Measurements from ENCODE around the gene RPS6KB2.

The RPS6KB2 gene

GRCh38 chr11:67428052-67429001 is at the start of gene RPS6KB2:
Gene RPS6KB2 (plus strand): TSS chr11:67428494. CDS start chr11:67428546, 52 bp downstream.
- DNase-seq, result peak; percentile 96 to 99

GRCh38 chr11:67378544-67378943 is 49.8 kb upstream of the RPS6KB2 start:
- no peak for DNase-seq

- no peak for DNase-seq
Measured at GRCh38 chr11:67379061-67380058, 48.9 kb upstream of the RPS6KB2 start.

GRCh38 chr11:67381244-67381972 is 46.9 kb upstream of the RPS6KB2 start:
- DNase-seq, result no peak

GRCh38 chr11:67382276-67383136 is 45.8 kb upstream of the RPS6KB2 start:
- peak; percentile 48 to 89 for DNase-seq

- no peak for DNase-seq
Measured at GRCh38 chr11:67384851-67385366, 43.4 kb upstream of the RPS6KB2 start.

GRCh38 chr11:67387069-67387468 is 41.2 kb upstream of the RPS6KB2 start:
- no peak for DNase-seq

- DNase-seq, result no peak
Measured at GRCh38 chr11:67387518-67387917, 40.8 kb upstream of the RPS6KB2 start.

- DNase-seq, result peak; percentile 22 to 74
Measured at GRCh38 chr11:67389477-67389876, 38.8 kb upstream of the RPS6KB2 start.

- no peak for DNase-seq
Measured at GRCh38 chr11:67390947-67391303, 37.4 kb upstream of the RPS6KB2 start.

GRCh38 chr11:67391304-67392182 is 36.8 kb upstream of the RPS6KB2 start, which contains the start of gene RAD9A:
Gene RAD9A (plus strand): TSS chr11:67391986. CDS start chr11:67392045, 59 bp downstream.
- DNase-seq, result peak; percentile 85 to 99

- DNase-seq, result no peak
Measured at GRCh38 chr11:67392183-67392715, 36.0 kb upstream of the RPS6KB2 start.

- no peak for DNase-seq
Measured at GRCh38 chr11:67393437-67393836, 34.9 kb upstream of the RPS6KB2 start.

- no peak for DNase-seq
Measured at GRCh38 chr11:67393990-67394389, 34.3 kb upstream of the RPS6KB2 start.

- DNase-seq, result no peak
Measured at GRCh38 chr11:67395555-67396258, 32.6 kb upstream of the RPS6KB2 start.

- no peak for DNase-seq
Measured at GRCh38 chr11:67396259-67396581, 32.1 kb upstream of the RPS6KB2 start.

- no peak for DNase-seq
Measured at GRCh38 chr11:67396587-67397389, 31.5 kb upstream of the RPS6KB2 start.

GRCh38 chr11:67397536-67397935 is 30.8 kb upstream of the RPS6KB2 start:
- no peak for DNase-seq

Data from NCI-H526 (cell line).